Measurements from ENCODE around the gene EIF1AD.

GRCh38 chr11:65968600-65969482, 33.1 kb downstream of the EIF1AD start:
- TF ChIP-seq POLR2A (IDR thresholded peaks at IDR 0.05) (no peak), CTCF (IDR thresholded peaks at IDR 0.05) (no peak)
